Colonic mucosa (tissue), 4 donors: ENCODE measurements around the gene WDFY4. TPM values are rescaled to one million over a fixed set of nuclear protein-coding genes. Genes with fewer than 3 reads are reported as not detected.

Source experiments
- DNase-seq: peaks from one replicate; pipeline ENCODE4 v3.0.0-alpha.2; 2020
- H3K27ac ChIP-seq: fragments of 200-600 bp; one replicate; pipeline ENCODE4 v1.8.0; 2021
- H3K27me3 ChIP-seq: fragments of 200-600 bp; one replicate; pipeline ENCODE4 v1.8.0; 2021
- H3K36me3 ChIP-seq: fragments of 200-600 bp; one replicate; pipeline ENCODE4 v1.8.0; 2021
- H3K4me1 ChIP-seq: fragments of 200-600 bp; one replicate; pipeline ENCODE4 v1.8.0; 2021; ENCODE audit warnings: mild to moderate bottlenecking
- H3K4me3 ChIP-seq: fragments of 200-600 bp; one replicate; pipeline ENCODE4 v1.8.0; 2021
- H3K9ac ChIP-seq, 2 donors: one replicate each; pipeline ENCODE4 v1.7.0; 2013; ENCODE audit warnings: control low read depth in 2 of 2, low read depth in 2 of 2, low read length in 2 of 2
- H3K9me3 ChIP-seq: fragments of 200-600 bp; one replicate; pipeline ENCODE4 v1.8.0; 2021
- intact Hi-C: fragments of 100-400 bp; cut with DNase I; formaldehyde crosslinking; loops from one replicate; pipeline ENCODE4 v1.14.1; 2022
- total RNA-seq, 2 donors: library from RNA; stranded (reverse); fragmentation: NEBNext Ultra II Directional in 1 of 2; extraction: Animal tissue kit (Norgen Biotek cat#: 25700) in 1 of 2; gene quantifications; one replicate each; pipeline ENCODE4 v1.2.1, GENCODE V29; 2021
- TF ChIP-seq, protein P1 (sequence below): fragments of 200-600 bp; IDR thresholded peaks from one replicate; pipeline ENCODE4 v1.8.0; 2022; ENCODE audit warnings: antibody characterized with exemption, mild to moderate bottlenecking
- donor health status: healthy.
- donor health status: DM: no; HTN: no; CAD: no.
- donor health status: DM: no; HTN: no; CAD: no.

Gene WDFY4
- total RNA-seq, 2 donors from 2014 or later, result 1.5 to 1.6 TPM

DNA sequence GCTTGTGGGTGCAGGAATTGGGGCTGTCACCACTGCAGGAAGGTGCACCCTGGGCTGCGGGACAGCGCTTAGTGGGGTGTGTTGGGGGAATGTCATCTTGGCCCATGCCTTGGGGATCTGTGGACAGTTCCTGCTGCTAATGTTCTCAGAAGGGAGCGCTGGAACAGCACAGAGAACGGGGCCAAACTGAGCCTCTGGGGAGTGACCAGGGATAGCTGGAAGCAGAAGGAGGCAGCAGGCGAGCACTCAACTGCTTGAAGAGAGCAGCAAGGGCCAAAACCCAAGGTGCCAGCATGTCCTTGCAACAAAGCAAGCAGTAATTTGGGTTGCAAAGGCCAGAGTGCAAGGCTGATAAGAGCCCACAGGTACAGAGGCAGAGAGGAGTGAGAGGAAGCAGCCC, 31.3 kb upstream of the WDFY4 start:
- H3K36me3 ChIP-seq, result no peaks in the 10 kb centered on the region
- TF ChIP-seq, protein P1, sequence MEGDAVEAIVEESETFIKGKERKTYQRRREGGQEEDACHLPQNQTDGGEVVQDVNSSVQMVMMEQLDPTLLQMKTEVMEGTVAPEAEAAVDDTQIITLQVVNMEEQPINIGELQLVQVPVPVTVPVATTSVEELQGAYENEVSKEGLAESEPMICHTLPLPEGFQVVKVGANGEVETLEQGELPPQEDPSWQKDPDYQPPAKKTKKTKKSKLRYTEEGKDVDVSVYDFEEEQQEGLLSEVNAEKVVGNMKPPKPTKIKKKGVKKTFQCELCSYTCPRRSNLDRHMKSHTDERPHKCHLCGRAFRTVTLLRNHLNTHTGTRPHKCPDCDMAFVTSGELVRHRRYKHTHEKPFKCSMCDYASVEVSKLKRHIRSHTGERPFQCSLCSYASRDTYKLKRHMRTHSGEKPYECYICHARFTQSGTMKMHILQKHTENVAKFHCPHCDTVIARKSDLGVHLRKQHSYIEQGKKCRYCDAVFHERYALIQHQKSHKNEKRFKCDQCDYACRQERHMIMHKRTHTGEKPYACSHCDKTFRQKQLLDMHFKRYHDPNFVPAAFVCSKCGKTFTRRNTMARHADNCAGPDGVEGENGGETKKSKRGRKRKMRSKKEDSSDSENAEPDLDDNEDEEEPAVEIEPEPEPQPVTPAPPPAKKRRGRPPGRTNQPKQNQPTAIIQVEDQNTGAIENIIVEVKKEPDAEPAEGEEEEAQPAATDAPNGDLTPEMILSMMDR, result no peak
- no peaks in the 10 kb centered on the region for H3K4me1 ChIP-seq
- no peak overlapping the region for H3K4me3 ChIP-seq
- no peak overlapping the region for H3K9ac ChIP-seq
- no peaks in the 10 kb centered on the region for H3K9me3 ChIP-seq
- H3K27ac ChIP-seq, result no peak overlapping the region
- no peaks in the 10 kb centered on the region for H3K27me3 ChIP-seq
- intact Hi-C loops, result loop anchor here (10.0 kb wide), 1 partner anchor 861 kb away; no protein-coding TSS in a partner anchor
- DNase-seq, result no peak

DNA sequence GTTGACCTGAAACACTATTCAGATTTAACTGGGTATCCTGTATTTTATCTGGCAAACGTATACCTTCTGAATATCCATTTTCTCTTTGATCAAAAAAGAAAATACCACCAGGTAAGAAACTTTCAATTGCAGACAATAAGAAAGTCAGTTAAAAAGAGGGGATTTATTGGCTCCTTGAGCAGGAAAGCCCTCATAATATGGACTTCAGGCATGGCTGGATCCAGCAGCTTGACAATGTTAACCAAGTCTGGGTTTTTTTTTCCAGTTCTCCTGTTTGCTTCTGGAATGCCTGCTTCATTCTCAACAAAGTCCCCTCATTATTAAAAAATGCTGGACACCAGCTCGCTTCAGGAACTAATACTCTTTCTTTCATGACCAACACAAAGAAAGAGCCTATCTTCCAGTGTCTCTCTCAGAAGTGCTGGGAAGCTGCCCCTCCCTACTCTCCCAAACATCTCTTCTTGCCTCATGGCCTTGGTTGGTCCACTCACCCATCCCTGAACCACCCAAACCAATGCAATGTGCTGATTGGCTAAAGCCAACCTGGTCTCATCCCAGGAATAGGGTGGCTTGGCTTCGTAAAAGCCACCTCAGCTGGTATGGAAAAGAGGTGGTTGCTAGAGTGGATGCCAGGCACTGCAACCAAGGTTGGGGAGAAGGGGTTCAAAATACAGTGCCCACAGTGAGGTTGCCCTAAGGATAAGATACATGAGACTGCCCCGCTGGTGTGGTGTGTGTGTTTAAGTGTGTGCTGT, 30.6 kb upstream of the WDFY4 start:
- intact Hi-C loops, result loop anchor here (10.0 kb wide), 1 partner anchor 861 kb away; no protein-coding TSS in a partner anchor
- DNase-seq, result no peak
- H3K36me3 ChIP-seq, result no peaks in the 10 kb centered on the region
- H3K27ac ChIP-seq, result no peak overlapping the region
- no peak overlapping the region for H3K4me3 ChIP-seq
- no peaks in the 10 kb centered on the region for H3K4me1 ChIP-seq
- H3K27me3 ChIP-seq, result no peaks in the 10 kb centered on the region
- H3K9me3 ChIP-seq, result no peaks in the 10 kb centered on the region
- TF ChIP-seq, protein P1, result no peak
- H3K9ac ChIP-seq, result no peak overlapping the region

DNA sequence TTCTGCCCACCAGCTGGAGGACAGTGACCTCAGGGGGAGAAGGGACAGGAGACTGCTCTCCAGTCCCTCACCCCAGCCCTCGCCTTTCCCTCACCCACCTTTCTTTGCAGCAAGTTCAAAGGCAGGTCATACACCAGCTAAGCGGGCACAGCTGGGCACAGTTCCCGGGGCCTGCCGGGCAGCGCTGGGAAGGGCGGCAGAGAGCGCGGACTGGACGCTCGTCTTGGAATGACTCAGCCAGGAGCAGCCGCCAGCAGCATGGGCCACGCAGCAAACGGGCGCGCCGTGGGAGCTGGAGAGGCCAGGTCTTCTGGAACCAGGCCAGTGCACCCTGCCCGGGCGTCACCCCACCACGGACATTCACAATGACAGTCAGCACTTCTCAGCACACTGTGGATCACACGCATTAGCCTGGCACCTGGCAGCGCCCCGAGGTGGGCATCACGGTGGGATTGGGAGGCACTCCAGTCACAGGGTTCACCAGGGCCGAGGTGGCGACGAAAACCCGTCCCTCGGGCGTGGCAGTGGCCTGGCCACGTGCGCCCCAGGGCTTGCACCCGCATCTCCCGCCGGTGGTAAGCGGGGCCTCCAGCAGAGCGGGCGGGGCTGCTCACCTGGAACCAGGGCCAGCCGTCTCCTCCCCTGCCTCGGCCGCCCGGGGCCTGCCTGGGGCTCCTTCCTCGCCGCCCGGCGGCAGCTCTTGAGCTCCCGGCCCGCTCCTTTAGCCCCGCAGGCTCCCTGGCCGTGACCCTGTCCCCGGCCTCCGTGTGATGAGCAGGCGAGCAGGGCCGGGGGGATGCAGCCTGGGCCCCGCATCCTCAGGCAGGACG, 29.0 kb upstream of the WDFY4 start:
- DNase-seq, result peak; percentile 47

DNA sequence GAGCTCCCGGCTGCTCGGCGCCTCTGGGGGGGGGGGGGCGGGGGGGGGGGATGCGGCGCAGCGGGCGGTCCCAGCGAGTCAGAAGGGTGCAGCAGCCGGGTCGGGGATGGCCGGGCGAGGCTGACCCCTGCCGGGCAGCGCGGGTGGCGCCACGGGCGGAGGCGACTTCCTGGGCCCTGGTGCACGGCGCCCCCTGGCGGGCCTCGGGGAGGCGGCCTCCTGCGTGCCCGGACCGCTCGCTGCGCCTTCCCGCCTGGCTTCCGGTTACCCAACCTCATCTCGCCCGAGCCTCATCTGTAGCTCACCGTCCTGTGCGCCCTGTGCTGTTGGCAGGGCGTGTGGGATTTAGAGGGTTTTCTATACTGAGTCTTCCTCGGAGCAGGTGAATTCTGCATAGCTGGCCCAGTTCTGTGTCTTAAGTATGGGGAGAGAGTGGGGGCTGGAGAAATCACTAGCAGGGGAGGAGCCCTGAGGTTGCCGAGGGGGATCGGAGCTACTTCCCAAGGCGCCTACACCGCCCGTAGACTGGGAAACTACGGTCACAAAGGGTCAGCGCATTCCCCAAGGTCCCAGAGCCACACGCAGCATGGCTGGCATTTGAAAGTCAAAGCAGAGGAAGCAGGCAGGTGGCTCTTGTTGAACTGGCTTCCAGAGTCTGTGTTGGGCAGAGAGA, 28.3 kb upstream of the WDFY4 start:
- H3K27me3 ChIP-seq, result no peaks in the 10 kb centered on the region
- H3K36me3 ChIP-seq, result no peaks in the 10 kb centered on the region
- peak; percentile 89 for DNase-seq
- peak overlapping the region; percentile 63 for H3K9ac ChIP-seq
- intact Hi-C loops, result loop anchor here (5.0 to 10.0 kb wide), 3 partner anchors 294 to 858 kb away; no protein-coding TSS in a partner anchor
- no peaks in the 10 kb centered on the region for H3K9me3 ChIP-seq
- H3K4me1 ChIP-seq, result no peaks in the 10 kb centered on the region
- TF ChIP-seq, protein P1, result peak; percentile 96
- no peak overlapping the region for H3K27ac ChIP-seq
- peak overlapping the region; percentile 38 for H3K4me3 ChIP-seq

More for the DNA sequence above, 29.0 kb upstream of the WDFY4 start:
- H3K27ac ChIP-seq, result no peak overlapping the region
- H3K27me3 ChIP-seq, result no peaks in the 10 kb centered on the region
- intact Hi-C loops, result loop anchor here (5.0 to 10.0 kb wide), 3 partner anchors 293 to 859 kb away; no protein-coding TSS in a partner anchor
- no peaks in the 10 kb centered on the region for H3K4me1 ChIP-seq
- H3K36me3 ChIP-seq, result no peaks in the 10 kb centered on the region
- H3K4me3 ChIP-seq, result peak overlapping the region; percentile 38
- no peaks in the 10 kb centered on the region for H3K9me3 ChIP-seq
- peak overlapping the region; percentile 9 to 63 for H3K9ac ChIP-seq
- TF ChIP-seq, protein P1, result no peak

DNA sequence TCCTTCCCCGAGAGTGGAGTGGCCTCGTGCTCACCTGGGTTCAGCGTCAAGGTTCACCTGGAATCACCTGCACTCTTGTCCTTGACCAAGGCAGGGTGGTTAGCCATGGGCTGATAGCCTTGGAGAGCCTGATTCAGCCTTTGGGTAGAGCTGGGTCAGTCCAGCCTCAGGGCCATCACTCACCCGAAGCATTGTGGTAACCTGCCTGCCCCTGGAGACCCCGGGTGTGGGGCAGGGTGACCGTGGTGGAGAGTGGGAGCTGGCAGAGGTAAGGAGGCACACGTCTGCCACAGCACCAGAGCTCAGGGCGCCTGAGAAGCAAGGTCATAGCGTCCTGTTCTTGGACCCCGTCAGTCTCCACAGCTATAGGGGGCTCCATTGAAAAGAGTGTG, 27.8 kb upstream of the WDFY4 start:
- no peak overlapping the region for H3K27ac ChIP-seq
- H3K27me3 ChIP-seq, result no peaks in the 10 kb centered on the region
- H3K9ac ChIP-seq, result peak overlapping the region in 1 of 2 donors; percentile 14
- H3K9me3 ChIP-seq, result no peaks in the 10 kb centered on the region
- no peaks in the 10 kb centered on the region for H3K36me3 ChIP-seq
- H3K4me1 ChIP-seq, result no peaks in the 10 kb centered on the region
- peak overlapping the region; percentile 38 for H3K4me3 ChIP-seq
- no peak for DNase-seq
- TF ChIP-seq, protein P1, result no peak
- intact Hi-C loops, result loop anchor here (1.0 to 10.0 kb wide), 4 partner anchors 105 to 858 kb away; no protein-coding TSS in a partner anchor
